Tongue (tissue), 2 donors: ENCODE results near the gene NRXN3. TPM values are rescaled to one million over a fixed set of nuclear protein-coding genes. Genes with fewer than 3 reads are reported as not detected.
A peak's percentile ranks its signal among the peaks of the same experiment; 100 is the strongest.

Experiments used
- DNase-seq: peaks from one replicate; pipeline ENCODE4 v3.0.0-alpha.2; 2015
- total RNA-seq: library from RNA; depleted of rRNA; stranded (reverse); fragments of >200 nt; gene quantifications from one replicate; pipeline ENCODE4 v1.2.3, GENCODE V29; 2014

The NRXN3 gene
- total RNA-seq, 1 donor from 2014 or later, result 2.9 TPM

- DNase-seq, result no peak
Measured at GRCh38 chr14:79248126-79248525, 1078.0 kb downstream of the NRXN3 start.

- DNase-seq, result no peak
Measured at GRCh38 chr14:79248771-79249170, 1078.6 kb downstream of the NRXN3 start.

- no peak for DNase-seq
Measured at GRCh38 chr14:79251278-79251677, 1081.1 kb downstream of the NRXN3 start.

- DNase-seq, result no peak
Measured at GRCh38 chr14:79253576-79253975, 1083.4 kb downstream of the NRXN3 start.

- DNase-seq, result no peak
Measured at GRCh38 chr14:79254069-79254775, 1084.0 kb downstream of the NRXN3 start.

GRCh38 chr14:79256380-79256779, 1086.2 kb downstream of the NRXN3 start:
- peak; percentile 72 for DNase-seq

- DNase-seq, result no peak
Measured at GRCh38 chr14:79260406-79260805, 1090.2 kb downstream of the NRXN3 start.

- no peak for DNase-seq
Measured at GRCh38 chr14:79265366-79265946, 1095.3 kb downstream of the NRXN3 start.

- no peak for DNase-seq
Measured at GRCh38 chr14:79270361-79270760, 1100.2 kb downstream of the NRXN3 start.

GRCh38 chr14:79271122-79271521, 1100.9 kb downstream of the NRXN3 start:
- no peak for DNase-seq

GRCh38 chr14:79274641-79275291, 1104.6 kb downstream of the NRXN3 start:
- peak; percentile 12 for DNase-seq

- DNase-seq, result no peak
Measured at GRCh38 chr14:79275292-79275655, 1105.1 kb downstream of the NRXN3 start.

- DNase-seq, result peak; percentile 3
Measured at GRCh38 chr14:79278286-79278797, 1108.2 kb downstream of the NRXN3 start.

- peak; percentile 93 for DNase-seq
Measured at GRCh38 chr14:79278798-79279644, 1108.8 kb downstream of the NRXN3 start.

GRCh38 chr14:79279645-79280597, 1109.7 kb downstream of the NRXN3 start:
- peak; percentile 21 for DNase-seq

GRCh38 chr14:79281244-79282152, 1111.3 kb downstream of the NRXN3 start:
- DNase-seq, result peak; percentile 8

GRCh38 chr14:79284621-79285020, 1114.4 kb downstream of the NRXN3 start:
- DNase-seq, result no peak

GRCh38 chr14:79285263-79285662, 1115.1 kb downstream of the NRXN3 start:
- DNase-seq, result no peak

- DNase-seq, result no peak
Measured at GRCh38 chr14:79287976-79288375, 1117.8 kb downstream of the NRXN3 start.
